Caco-2 (cell line): Measurements from ENCODE around the gene NFE2L1. TPM values are rescaled to one million over a fixed set of nuclear protein-coding genes. Genes with fewer than 3 reads are reported as not detected.

Experiments
- BruUV-seq: library from RNA; stranded (reverse); fragments of 400-500 nt; replicated peaks from 2 replicates; lab custom pipeline; 2021; lab: Mats Ljungman, UMichigan
- CTCF ChIA-PET: fragments of 300-600 bp; sonication (Branson Sonifier 250); formaldehyde crosslinking; loops from one replicate; lab custom pipeline; 2022; ENCODE audit warnings: antibody characterized with exemption; lab: Charles Lee
- POLR2A ChIA-PET: fragments of 300-600 bp; sonication (Branson Sonifier 250); formaldehyde crosslinking; loops from one replicate; lab custom pipeline; 2022; ENCODE audit warnings: antibody characterized with exemption; lab: Charles Lee
- DNase-seq, 2 experiments: peaks; one replicate each; pipeline versions ENCODE4 v3.0.0 to v3.0.0-alpha.2; 2020 to 2022
- H3K27me3 ChIP-seq: replicated peaks from 2 replicates; pipeline ENCODE4 v1.6.0; 2011; ENCODE audit warnings: low read length; ENCODE audit not compliant: control insufficient read depth, insufficient read depth
- H3K36me3 ChIP-seq: 2 replicates; pipeline ENCODE4 v1.5.1; 2011; ENCODE audit warnings: low read length; ENCODE audit not compliant: control insufficient read depth, insufficient read depth
- H3K4me1 ChIP-seq: fragments of 250-450 bp; sonication (Bioruptor Pico); 2 replicates; pipeline ENCODE4 v1.5.1; 2020; ENCODE audit warnings: mild to moderate bottlenecking
- H3K4me3 ChIP-seq: 2 replicates; pipeline ENCODE4 v1.5.1; 2011; ENCODE audit warnings: low read depth, mild to moderate bottlenecking, control low read depth, low read length
- H3K9me3 ChIP-seq: fragments of 250-450 bp; sonication (Bioruptor Pico); 2 replicates; pipeline ENCODE4 v1.5.1; 2020; ENCODE audit warnings: mild to moderate bottlenecking, moderate library complexity
- H3K27ac Mint-ChIP-seq: one replicate; pipeline ENCODE4 v1.8.0; 2022; ENCODE audit warnings: mixed read lengths; ENCODE audit not compliant: unreplicated experiment
- H3K27me3 Mint-ChIP-seq: one replicate; pipeline ENCODE4 v1.8.0; 2022; ENCODE audit warnings: mixed read lengths; ENCODE audit not compliant: insufficient read depth, unreplicated experiment
- H3K36me3 Mint-ChIP-seq: one replicate; pipeline ENCODE4 v1.8.0; 2022; ENCODE audit warnings: mild to moderate bottlenecking, mixed read lengths; ENCODE audit not compliant: insufficient read depth, unreplicated experiment
- H3K4me1 Mint-ChIP-seq: one replicate; pipeline ENCODE4 v1.8.0; 2022; ENCODE audit warnings: low read depth, mixed read lengths; ENCODE audit not compliant: unreplicated experiment
- H3K4me3 Mint-ChIP-seq: one replicate; pipeline ENCODE4 v1.8.0; 2022; ENCODE audit warnings: mild to moderate bottlenecking, moderate library complexity, mixed read lengths; ENCODE audit not compliant: unreplicated experiment
- H3K9me3 Mint-ChIP-seq: one replicate; pipeline ENCODE4 v1.8.0; 2022; ENCODE audit warnings: mixed read lengths; ENCODE audit not compliant: unreplicated experiment
- CTCF ChIP-seq, 2 experiments: fragments of 200-600 bp in 1 of 2; IDR thresholded peaks; 1 replicate in 1 of 2; 2 replicates in 1 of 2; pipeline versions ENCODE4 v1.5.1 to v1.8.0; 2011 to 2022; ENCODE audit warnings: antibody characterized with exemption in 1 of 2, control low read depth in 1 of 2, inconsistent platforms in 1 of 2, low read depth in 1 of 2, low read length in 1 of 2, mild to moderate bottlenecking in 1 of 2, moderate library complexity in 1 of 2; ENCODE audit not compliant: insufficient read depth in 1 of 2, severe bottlenecking in 1 of 2, unreplicated experiment in 1 of 2
- intact Hi-C: fragments of 100-400 bp; cut with micrococcal nuclease; formaldehyde crosslinking; loops from one replicate; pipeline ENCODE4 v1.10.0; 2022; ENCODE audit not compliant: unreplicated experiment
- total RNA-seq: library from RNA; stranded (reverse); gene quantifications from 2 replicates; pipeline ENCODE4 v1.2.3, GENCODE V29; 2022

The NFE2L1 gene
- total RNA-seq, 1 experiment from 2014 or later, result 356 TPM

GRCh38 chr17:48048384-48049126 is 396 bp downstream of the NFE2L1 start:
- Mint-ChIP-seq H3K9me3 (no peaks in the 10 kb centered on the region), H3K27me3 (no peaks in the 10 kb centered on the region), H3K36me3 (peaks cover 65% of the 10 kb centered on the region), H3K27ac (peak overlapping the region; percentile 100), H3K4me1 (peaks cover 33% of the 10 kb centered on the region), H3K4me3 (peak overlapping the region; percentile 87)
- TF ChIP-seq CTCF (IDR thresholded peaks at IDR 0.05; ENCODE audit: insufficient read depth in 1 of 2, low read depth in 1 of 2, low read length in 1 of 2, severe bottlenecking in 1 of 2, unreplicated experiment in 1 of 2), result peak in 1 of 2 experiments; percentile 20
- DNase-seq, result peak; percentile 99 to 100
- intact Hi-C loops, result loop anchor here (1.0 to 5.0 kb wide), 9 partner anchors 11 to 1314 kb away; partner anchors contain the start of genes CBX1, CDK5RAP3, COPZ2 and PNPO
- Histone ChIP-seq H3K9me3 (no peaks in the 10 kb centered on the region), H3K36me3 (peaks cover 18% of the 10 kb centered on the region), H3K27me3 (no peaks in the 10 kb centered on the region), H3K4me1 (peaks cover 29% of the 10 kb centered on the region), H3K4me3 (peak overlapping the region; percentile 72)
- BruUV-seq, result no TSS peak
- CTCF ChIA-PET, result interaction anchor here (0.6 to 5.8 kb wide), 37 partner anchors 10 to 1463 kb away, joined by 3 to 143 read pairs (median 6); partner anchors contain the start of genes CBX1, CDK5RAP3, COPZ2 and LRRC46
- POLR2A ChIA-PET, result interaction anchor here (0.5 to 4.7 kb wide), 54 partner anchors 9 to 948 kb away, joined by 3 to 90 read pairs (median 4); partner anchors contain the start of genes ATP5MC1, CBX1, CDK5RAP3 and KPNB1

- DNase-seq, result no peak
- H3K4me1 Mint-ChIP-seq, result peaks cover 41% of the 10 kb centered on the region
- Histone ChIP-seq H3K9me3 (no peaks in the 10 kb centered on the region), H3K27me3 (no peaks in the 10 kb centered on the region), H3K36me3 (peaks cover 25% of the 10 kb centered on the region), H3K4me3 (no peak overlapping the region), H3K4me1 (peaks cover 40% of the 10 kb centered on the region)
- intact Hi-C loops, result no loop called here
- no TSS peak for BruUV-seq
- peaks cover 85% of the 10 kb centered on the region for H3K36me3 Mint-ChIP-seq
- H3K27me3 Mint-ChIP-seq, result no peaks in the 10 kb centered on the region
- CTCF ChIA-PET, result interaction anchor here (5.8 kb wide), 1 partner anchor 25 kb away, joined by 143 read pairs; no protein-coding TSS in a partner anchor
- H3K9me3 Mint-ChIP-seq, result no peaks in the 10 kb centered on the region
- no peak for TF ChIP-seq CTCF (IDR thresholded peaks at IDR 0.05; ENCODE audit: insufficient read depth in 1 of 2, low read depth in 1 of 2, low read length in 1 of 2, severe bottlenecking in 1 of 2, unreplicated experiment in 1 of 2)
- POLR2A ChIA-PET, result no interaction called here
- H3K4me3 Mint-ChIP-seq, result no peak overlapping the region
- H3K27ac Mint-ChIP-seq, result peak overlapping the region; percentile 20
Measured at GRCh38 chr17:48051283-48051682, 3.1 kb downstream of the NFE2L1 start.

- no TSS peak for BruUV-seq
- Histone ChIP-seq H3K4me3 (no peak overlapping the region), H3K4me1 (peaks cover 34% of the 10 kb centered on the region), H3K36me3 (peaks cover 29% of the 10 kb centered on the region), H3K27me3 (no peaks in the 10 kb centered on the region), H3K9me3 (no peaks in the 10 kb centered on the region)
- ChIA-PET CTCF (interaction anchor here (0.6 to 2.7 kb wide), 10 partner anchors 8 to 83 kb away, joined by 3 to 12 read pairs (median 4); no protein-coding TSS in a partner anchor), POLR2A (interaction anchor here (1.0 kb wide), 1 partner anchor 17 kb away, joined by 3 read pairs; no protein-coding TSS in a partner anchor)
- Mint-ChIP-seq H3K27ac (peak overlapping the region; percentile 20), H3K4me1 (peaks cover 38% of the 10 kb centered on the region), H3K4me3 (no peak overlapping the region), H3K9me3 (no peaks in the 10 kb centered on the region), H3K27me3 (no peaks in the 10 kb centered on the region), H3K36me3 (peaks cover 86% of the 10 kb centered on the region)
- no peak for TF ChIP-seq CTCF (IDR thresholded peaks at IDR 0.05; ENCODE audit: insufficient read depth in 1 of 2, low read depth in 1 of 2, low read length in 1 of 2, severe bottlenecking in 1 of 2, unreplicated experiment in 1 of 2)
- intact Hi-C loops, result no loop called here
- no peak for DNase-seq
Measured at GRCh38 chr17:48051706-48052486, 3.7 kb downstream of the NFE2L1 start.
